Suppressor macrophage (primary cell): Measurements from ENCODE around the gene BEST1.
"Not testable (repeated sequence)": the region's sequence is repeated elsewhere in the genome, so short reads cannot be mapped to it uniquely, and the experiment has no call there.

Experiments
- DNase-seq, 4 experiments: peaks; one replicate each; pipeline ENCODE4 v3.0.0-alpha.2; 2020 to 2022

Gene BEST1

GRCh38 chr11:61949169-61950034 lies 749 bp upstream of the BEST1 start:
- DNase-seq, result peak; percentile 73 to 81 (median 79)

GRCh38 chr11:61951484-61952135 lies 1.5 kb downstream of the BEST1 start:
- no peak for DNase-seq

GRCh38 chr11:61952882-61953281 lies 2.7 kb downstream of the BEST1 start:
- DNase-seq, result no peak

- not testable (repeated sequence) for DNase-seq
Measured at GRCh38 chr11:61953632-61954031, 3.5 kb downstream of the BEST1 start.

GRCh38 chr11:61954106-61954850 lies 4.1 kb downstream of the BEST1 start:
- peak in 3 of 4 experiments; percentile 47 to 61 (median 57) for DNase-seq

- DNase-seq, result peak; percentile 90 to 97 (median 96)
Measured at GRCh38 chr11:61954851-61955421, 4.8 kb downstream of the BEST1 start.

- DNase-seq, result peak; percentile 47 to 75 (median 65)
Measured at GRCh38 chr11:61955422-61956135, 5.4 kb downstream of the BEST1 start.

GRCh38 chr11:61956191-61957020 lies 6.3 kb downstream of the BEST1 start:
- no peak for DNase-seq

GRCh38 chr11:61957021-61957770 lies 7.0 kb downstream of the BEST1 start:
- DNase-seq, result peak in 1 of 4 experiments; percentile 54

GRCh38 chr11:61958590-61958989 lies 8.4 kb downstream of the BEST1 start:
- no peak for DNase-seq

GRCh38 chr11:61959114-61959513 lies 9.0 kb downstream of the BEST1 start:
- no peak for DNase-seq

GRCh38 chr11:61959678-61960077 lies 9.5 kb downstream of the BEST1 start:
- no peak for DNase-seq

GRCh38 chr11:61960532-61960931 lies 10.4 kb downstream of the BEST1 start:
- DNase-seq, result no peak

- peak in 2 of 4 experiments; percentile 45 to 55 for DNase-seq
Measured at GRCh38 chr11:61961570-61962212, 11.5 kb downstream of the BEST1 start.

- DNase-seq, result peak in 3 of 4 experiments; percentile 67 to 78 (median 71)
Measured at GRCh38 chr11:61962213-61963015, 12.3 kb downstream of the BEST1 start.

- DNase-seq, result peak in 1 of 4 experiments; percentile 91
Measured at GRCh38 chr11:61963016-61963281, 12.8 kb downstream of the BEST1 start.

GRCh38 chr11:61963282-61964057 lies 13.3 kb downstream of the BEST1 start:
- DNase-seq, result peak; percentile 88 to 97 (median 95)

GRCh38 chr11:61964058-61964665 lies 14.0 kb downstream of the BEST1 start:
- no peak for DNase-seq
